T-cell (primary cell): ENCODE measurements around the gene SLC12A1. TPM values are rescaled to one million over a fixed set of nuclear protein-coding genes. Genes with fewer than 3 reads are reported as not detected.

Experiments used
- ATAC-seq, 4 experiments: fragments of 200-7000 bp in 3 of 4; fragments of 150-1000 bp in 1 of 4; cut with Tn5 transposase; replicated peaks in 1 of 4; 1 replicate in 3 of 4; 2 replicates in 1 of 4; pipeline ENCODE4 v1.10.0; 2021; ENCODE audit warnings: moderate library complexity in 3 of 4, mild to moderate bottlenecking in 2 of 4, moderate number of reproducible peaks in 1 of 4
- CTCF ChIA-PET, 2 donors: fragments of 300-600 bp; sonication (Branson Sonifier 250); formaldehyde crosslinking; loops; one replicate each; lab custom pipeline; 2022; ENCODE audit warnings: antibody characterized with exemption in 2 of 2; lab: Charles Lee
- POLR2A ChIA-PET, 2 donors: fragments of 300-600 bp; sonication (Branson Sonifier 250); formaldehyde crosslinking; loops; one replicate each; lab custom pipeline; 2022; ENCODE audit warnings: antibody characterized with exemption in 2 of 2; lab: Charles Lee
- DNase-seq, 35 experiments: peaks; one replicate each; pipeline versions ENCODE4 v3.0.0 to v3.0.0-alpha.2; 2013 to 2023
- H3K27ac ChIP-seq: one replicate; pipeline ENCODE4 v1.5.1; 2013; ENCODE audit warnings: low read length
- H3K27me3 ChIP-seq, 2 experiments: replicated peaks in 1 of 2; 1 replicate in 1 of 2; 2 replicates in 1 of 2; pipeline versions ENCODE4 v1.6.1 to v1.7.0; 2013; ENCODE audit warnings: low read length in 1 of 2, mixed read lengths in 1 of 2; ENCODE audit not compliant: control insufficient read depth in 2 of 2, insufficient read depth in 2 of 2; ENCODE audit errors: extremely low read depth in 1 of 2
- H3K36me3 ChIP-seq, 2 donors: 1 replicate in 1 of 2; 2 replicates in 1 of 2; pipeline versions ENCODE4 v1.6.1 to v1.7.0; 2013; ENCODE audit warnings: low read length in 1 of 2; ENCODE audit not compliant: control insufficient read depth in 2 of 2, insufficient read depth in 1 of 2; ENCODE audit errors: extremely low read depth in 1 of 2
- H3K4me1 ChIP-seq, 2 experiments: 1 replicate in 1 of 2; 2 replicates in 1 of 2; pipeline versions ENCODE4 v1.6.1 to v1.7.0; 2013; ENCODE audit warnings: low read length in 2 of 2, mixed read lengths in 1 of 2; ENCODE audit not compliant: insufficient read depth in 2 of 2, control insufficient read depth in 1 of 2; ENCODE audit errors: extremely low read depth in 1 of 2
- H3K4me3 ChIP-seq, 2 donors: 1 replicate in 1 of 2; 2 replicates in 1 of 2; pipeline versions ENCODE4 v1.5.1 to v1.7.0; 2013; ENCODE audit warnings: mild to moderate bottlenecking in 2 of 2, low read length in 1 of 2, moderate library complexity in 1 of 2; ENCODE audit not compliant: control insufficient read depth in 1 of 2; ENCODE audit errors: extremely low read depth in 1 of 2
- H3K9me3 ChIP-seq: 2 replicates; pipeline ENCODE4 v1.7.0; 2013
- H3K27ac Mint-ChIP-seq, 2 donors: one replicate each; pipeline ENCODE4 v1.8.0; 2020 to 2021; ENCODE audit warnings: mild to moderate bottlenecking in 2 of 2, mixed read lengths in 2 of 2
- H3K27me3 Mint-ChIP-seq, 2 donors: one replicate each; pipeline ENCODE4 v1.8.0; 2021 to 2022; ENCODE audit warnings: mixed read lengths in 2 of 2
- H3K36me3 Mint-ChIP-seq: one replicate; pipeline ENCODE4 v1.8.0; 2021; ENCODE audit warnings: mixed read lengths
- H3K4me1 Mint-ChIP-seq, 3 donors: one replicate each; pipeline ENCODE4 v1.8.0; 2020 to 2022; ENCODE audit warnings: mixed read lengths in 3 of 3, mild to moderate bottlenecking in 1 of 3
- H3K4me3 Mint-ChIP-seq, 3 donors: one replicate each; pipeline ENCODE4 v1.8.0; 2020 to 2022; ENCODE audit warnings: mild to moderate bottlenecking in 3 of 3, mixed read lengths in 3 of 3, moderate library complexity in 3 of 3
- H3K9me3 Mint-ChIP-seq, 3 donors: one replicate each; pipeline ENCODE4 v1.8.0; 2020 to 2022; ENCODE audit warnings: mixed read lengths in 3 of 3
- WGBS: methylation state at CpG from one replicate; pipeline ENCODE4 v1.1.5; 2013; ENCODE audit warnings: missing lambda C conversion rate; ENCODE audit not compliant: insufficient coverage; 5-methylcytosine and 5-hydroxymethylcytosine counted together
- total RNA-seq, 35 experiments: library from RNA in 6 of 35; stranded (reverse) in 6 of 35; fragments of 120-200 nt in 1 of 35; gene quantifications; one replicate each; pipeline versions ENCODE4 v1.2.1 to v1.2.4 and lab custom pipeline; 2013 to 2026

SLC12A1 gene
- total RNA-seq, result not detected
- total RNA-seq (2013), result not detected
- 0 to 0.08 (median 0) reads per million in 29 experiments for total RNA-seq (lab: John Stamatoyannopoulos, UW)

DNA sequence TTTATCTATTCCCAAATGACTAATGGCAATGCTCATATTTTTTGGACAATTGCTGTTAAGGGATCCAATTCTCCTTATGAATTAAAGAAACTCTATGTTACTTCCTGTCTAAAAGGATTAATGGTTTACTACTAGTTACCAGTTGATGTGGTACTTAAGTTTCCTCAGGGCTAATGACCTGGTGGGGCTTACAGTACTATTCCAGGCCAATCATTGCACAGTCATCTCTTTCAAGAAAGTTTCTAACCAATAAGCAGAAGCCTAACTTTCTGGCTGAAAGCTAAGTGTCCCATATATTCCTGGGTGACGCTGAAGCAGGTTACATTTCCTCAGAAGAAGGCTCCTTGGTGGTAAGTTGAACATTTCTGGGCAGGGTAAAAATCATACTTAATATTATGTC, at the start of gene SLC12A1:
Gene SLC12A1, plus strand, starts transcription at position 322 of the 400 bp plus-strand sequence. CDS start 1,418 bp downstream, outside the sequence.
- Histone ChIP-seq H3K36me3 (no peaks in the 10 kb centered on the region), H3K27me3 (no peaks in the 10 kb centered on the region), H3K27ac (no peak within 1 kb of the TSS), H3K4me1 (no peaks in the 10 kb centered on the region), H3K4me3 (no peak within 1 kb of the TSS), H3K9me3 (no peaks in the 10 kb centered on the region)
- ChIA-PET CTCF (no interaction called here), POLR2A (no interaction called here)
- Mint-ChIP-seq H3K27ac (no peak within 1 kb of the TSS), H3K27me3 (peaks cover 11 to 22% of the 10 kb centered on the region in 2 donors), H3K4me1 (no peaks in the 10 kb centered on the region), H3K36me3 (no peaks in the 10 kb centered on the region), H3K4me3 (no peak within 1 kb of the TSS), H3K9me3 (no peaks in the 10 kb centered on the region)
- no peak for ATAC-seq
- WGBS, result no CpG with 5 or more reads among the region's 1 CpG
- no peak for DNase-seq

DNA sequence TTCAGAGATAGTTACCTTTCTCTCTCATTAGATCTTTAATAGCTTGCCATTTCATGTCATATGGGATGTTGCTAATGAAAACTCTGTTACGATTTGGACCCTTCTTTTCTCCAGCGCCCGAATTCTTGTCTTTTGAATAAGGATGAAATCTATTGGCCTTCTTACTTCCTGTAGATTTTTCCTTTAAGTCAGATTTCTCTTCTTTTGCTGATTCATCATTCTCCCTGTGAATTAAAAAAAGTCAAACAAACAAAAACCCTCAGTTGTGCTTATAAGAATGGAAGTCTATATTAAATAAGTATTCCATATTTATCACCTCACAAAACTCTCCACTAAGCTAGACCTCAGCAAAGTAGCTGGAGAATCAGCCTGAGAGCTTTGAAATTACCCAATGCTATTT, 37.5 kb upstream of the SLC12A1 start:
- ChIA-PET CTCF (no interaction called here), POLR2A (no interaction called here)
- H3K27ac ChIP-seq, result no peak overlapping the region
- H3K4me3 ChIP-seq, result no peak overlapping the region
- H3K9me3 ChIP-seq, result no peaks in the 10 kb centered on the region
- H3K4me3 Mint-ChIP-seq, result no peak overlapping the region
- no peaks in the 10 kb centered on the region for H3K4me1 ChIP-seq
- H3K4me1 Mint-ChIP-seq, result peaks cover 0 to 4% (median 0%) of the 10 kb centered on the region in 3 donors
- H3K9me3 Mint-ChIP-seq, result peaks cover 0 to 6% (median 2%) of the 10 kb centered on the region in 3 donors
- H3K27me3 Mint-ChIP-seq, result no peaks in the 10 kb centered on the region
- no CpG with 5 or more reads among the region's 3 CpGs for WGBS
- DNase-seq (no peak), ATAC-seq (no peak)
- H3K36me3 ChIP-seq, result no peaks in the 10 kb centered on the region
- H3K36me3 Mint-ChIP-seq, result peaks cover 21% of the 10 kb centered on the region
- no peak overlapping the region for H3K27ac Mint-ChIP-seq
- no peaks in the 10 kb centered on the region for H3K27me3 ChIP-seq

DNA sequence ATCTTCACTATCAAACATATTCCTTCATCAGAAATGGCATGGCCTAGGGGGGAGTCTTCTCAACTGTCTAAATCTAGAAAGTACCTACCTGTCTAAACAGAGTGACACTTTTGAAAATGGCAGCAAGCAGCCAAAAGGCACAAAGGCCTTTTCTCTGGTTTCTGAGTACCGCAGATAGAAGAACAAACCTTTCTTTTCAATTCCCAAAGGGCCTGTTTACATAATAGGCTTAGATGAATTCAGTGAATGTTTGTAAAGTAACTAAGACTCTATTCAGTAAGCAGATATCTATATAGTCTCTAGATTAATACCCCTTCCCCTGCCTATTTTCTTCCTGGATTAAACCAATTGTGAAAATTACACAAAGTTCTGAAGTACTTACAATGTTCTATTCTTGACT, 35.1 kb upstream of the SLC12A1 start:
- Mint-ChIP-seq H3K4me1 (peaks cover 4 to 6% (median 4%) of the 10 kb centered on the region in 3 donors), H3K27ac (no peak overlapping the region), H3K36me3 (peaks cover 21% of the 10 kb centered on the region), H3K4me3 (no peak overlapping the region), H3K9me3 (peaks cover 0 to 6% (median 2%) of the 10 kb centered on the region in 3 donors), H3K27me3 (no peaks in the 10 kb centered on the region)
- DNase-seq, result no peak
- H3K27me3 ChIP-seq, result no peaks in the 10 kb centered on the region
- H3K36me3 ChIP-seq, result no peaks in the 10 kb centered on the region
- H3K9me3 ChIP-seq, result no peaks in the 10 kb centered on the region
- ChIA-PET CTCF (no interaction called here), POLR2A (no interaction called here)
- H3K4me1 ChIP-seq, result no peaks in the 10 kb centered on the region
- no peak overlapping the region for H3K27ac ChIP-seq
- ATAC-seq, result no peak
- no peak overlapping the region for H3K4me3 ChIP-seq
- WGBS, result no CpG with 5 or more reads among the region's 1 CpG

DNA sequence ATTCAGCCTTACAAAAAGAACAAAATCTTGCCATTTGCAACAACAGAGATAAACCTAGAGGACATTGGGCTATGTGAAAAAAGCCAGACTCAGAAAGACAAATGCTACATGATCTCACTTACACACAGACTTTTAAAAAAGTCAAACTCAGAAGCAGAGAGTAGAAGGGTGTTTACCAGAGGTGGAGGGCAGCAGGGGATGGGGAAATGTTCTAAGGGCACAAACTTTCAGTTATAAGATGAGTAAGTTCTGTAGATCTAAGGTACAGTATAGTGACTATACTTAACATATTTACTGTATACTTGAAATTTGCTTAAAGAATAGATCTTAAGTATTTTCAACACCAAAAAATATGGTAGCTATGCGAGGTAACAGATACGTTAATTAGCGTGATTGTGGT, 31.0 kb upstream of the SLC12A1 start:
- POLR2A ChIA-PET, result no interaction called here
- H3K36me3 Mint-ChIP-seq, result peaks cover 3% of the 10 kb centered on the region
- ATAC-seq (no peak), DNase-seq (no peak)
- Histone ChIP-seq H3K9me3 (no peaks in the 10 kb centered on the region), H3K36me3 (no peaks in the 10 kb centered on the region), H3K27me3 (peaks cover 0 to 6% of the 10 kb centered on the region in 2 experiments), H3K27ac (no peak overlapping the region), H3K4me3 (no peak overlapping the region), H3K4me1 (peaks cover 0 to 9% of the 10 kb centered on the region in 2 experiments)
- CTCF ChIA-PET, result no interaction called here
- no peak overlapping the region for H3K4me3 Mint-ChIP-seq
- no CpG with 5 or more reads among the region's 3 CpGs for WGBS
- peaks cover 0 to 6% (median 2%) of the 10 kb centered on the region in 3 donors for H3K9me3 Mint-ChIP-seq
- peaks cover 18 to 20% (median 20%) of the 10 kb centered on the region in 3 donors for H3K4me1 Mint-ChIP-seq
- H3K27me3 Mint-ChIP-seq, result peaks cover 3 to 17% of the 10 kb centered on the region in 2 donors
- H3K27ac Mint-ChIP-seq, result no peak overlapping the region

DNA sequence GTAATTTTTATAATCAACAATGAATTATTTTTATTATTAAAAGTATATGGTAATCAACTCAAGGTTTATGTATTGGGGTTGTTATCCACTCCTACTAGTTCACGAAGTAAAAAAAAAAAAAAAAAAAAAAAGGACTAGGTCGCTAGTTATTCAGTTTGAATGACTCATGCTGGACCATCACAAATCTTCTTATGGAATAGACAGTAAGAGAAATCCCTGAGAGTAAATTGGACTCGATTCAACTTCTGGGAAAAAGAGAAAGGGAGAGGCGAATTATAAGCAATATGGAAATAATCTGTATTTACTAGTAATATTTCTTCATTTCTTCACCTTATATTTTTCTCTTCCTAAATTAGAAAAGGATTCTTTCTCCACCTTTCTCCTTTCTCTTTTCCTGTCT, 30.0 kb upstream of the SLC12A1 start:
- DNase-seq (no peak), ATAC-seq (no peak)
- POLR2A ChIA-PET, result no interaction called here
- H3K4me1 ChIP-seq, result peaks cover 0 to 9% of the 10 kb centered on the region in 2 experiments
- H3K4me1 Mint-ChIP-seq, result peaks cover 18 to 20% (median 20%) of the 10 kb centered on the region in 3 donors
- peaks cover 0 to 6% of the 10 kb centered on the region in 2 experiments for H3K27me3 ChIP-seq
- peaks cover 0 to 6% (median 2%) of the 10 kb centered on the region in 3 donors for H3K9me3 Mint-ChIP-seq
- no peak overlapping the region for H3K27ac ChIP-seq
- peaks cover 3 to 18% of the 10 kb centered on the region in 2 donors for H3K27me3 Mint-ChIP-seq
- no peak overlapping the region for H3K4me3 ChIP-seq
- H3K36me3 ChIP-seq, result no peaks in the 10 kb centered on the region
- H3K4me3 Mint-ChIP-seq, result no peak overlapping the region
- CTCF ChIA-PET, result no interaction called here
- peaks cover 3% of the 10 kb centered on the region for H3K36me3 Mint-ChIP-seq
- no CpG with 5 or more reads among the region's 4 CpGs for WGBS
- no peak overlapping the region for H3K27ac Mint-ChIP-seq
- H3K9me3 ChIP-seq, result no peaks in the 10 kb centered on the region

DNA sequence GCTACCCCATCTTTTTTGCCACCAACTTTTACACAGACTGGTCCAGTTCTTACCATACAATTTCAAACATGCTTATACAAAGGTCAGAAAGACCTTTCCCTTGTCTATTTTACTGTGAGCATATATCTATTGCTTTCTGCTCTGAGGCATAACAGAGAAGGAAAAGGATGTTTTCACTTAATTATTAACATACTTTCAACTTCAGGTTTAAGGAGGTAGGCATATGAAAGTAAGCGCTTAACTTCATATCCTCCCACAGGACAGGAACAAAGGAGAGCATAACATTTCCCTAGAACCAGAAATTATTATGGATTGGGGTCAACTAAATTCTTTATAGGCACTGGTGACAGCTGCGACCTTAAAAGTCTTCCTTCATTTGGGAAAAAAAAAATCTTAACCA, 29.1 kb upstream of the SLC12A1 start:
- no peak for ATAC-seq
- H3K36me3 ChIP-seq, result no peaks in the 10 kb centered on the region
- peak overlapping the region; percentile 47 to 71 for H3K4me3 ChIP-seq
- peaks cover 5 to 20% of the 10 kb centered on the region in 2 donors for H3K27me3 Mint-ChIP-seq
- POLR2A ChIA-PET, result interaction anchor here in 1 of 2 donors (0.6 kb wide), 1 partner anchor 154 kb away, joined by 8 read pairs; the partner anchor contains the start of gene DUT
- peak overlapping the region; percentile 88 to 90 (median 90) for H3K4me3 Mint-ChIP-seq
- H3K27ac Mint-ChIP-seq, result no peak overlapping the region
- H3K9me3 Mint-ChIP-seq, result peaks cover 0 to 6% (median 2%) of the 10 kb centered on the region in 3 donors
- H3K4me1 ChIP-seq, result peaks cover 0 to 9% of the 10 kb centered on the region in 2 experiments
- CTCF ChIA-PET, result interaction anchor here in 1 of 2 donors (0.7 kb wide), 2 partner anchors 18 to 26 kb away, joined by 3 read pairs; no protein-coding TSS in a partner anchor
- DNase-seq, result no peak
- H3K36me3 Mint-ChIP-seq, result peaks cover 3% of the 10 kb centered on the region
- H3K9me3 ChIP-seq, result no peaks in the 10 kb centered on the region
- H3K27ac ChIP-seq, result no peak overlapping the region
- H3K4me1 Mint-ChIP-seq, result peaks cover 18 to 20% (median 20%) of the 10 kb centered on the region in 3 donors
- no CpG with 5 or more reads among the region's 2 CpGs for WGBS
- peaks cover 0 to 6% of the 10 kb centered on the region in 2 experiments for H3K27me3 ChIP-seq
